Measurements from ENCODE around the gene ZNF524.

The ZNF524 gene

GRCh38 chr19:55605637-55606470 lies 5.8 kb downstream of the ZNF524 start, which contains the start of gene ZNF865:
ZNF865 (plus strand) TSS chr19:55605647; CDS start chr19:55613619, 7,972 bp downstream.
- TF ChIP-seq, protein P1, sequence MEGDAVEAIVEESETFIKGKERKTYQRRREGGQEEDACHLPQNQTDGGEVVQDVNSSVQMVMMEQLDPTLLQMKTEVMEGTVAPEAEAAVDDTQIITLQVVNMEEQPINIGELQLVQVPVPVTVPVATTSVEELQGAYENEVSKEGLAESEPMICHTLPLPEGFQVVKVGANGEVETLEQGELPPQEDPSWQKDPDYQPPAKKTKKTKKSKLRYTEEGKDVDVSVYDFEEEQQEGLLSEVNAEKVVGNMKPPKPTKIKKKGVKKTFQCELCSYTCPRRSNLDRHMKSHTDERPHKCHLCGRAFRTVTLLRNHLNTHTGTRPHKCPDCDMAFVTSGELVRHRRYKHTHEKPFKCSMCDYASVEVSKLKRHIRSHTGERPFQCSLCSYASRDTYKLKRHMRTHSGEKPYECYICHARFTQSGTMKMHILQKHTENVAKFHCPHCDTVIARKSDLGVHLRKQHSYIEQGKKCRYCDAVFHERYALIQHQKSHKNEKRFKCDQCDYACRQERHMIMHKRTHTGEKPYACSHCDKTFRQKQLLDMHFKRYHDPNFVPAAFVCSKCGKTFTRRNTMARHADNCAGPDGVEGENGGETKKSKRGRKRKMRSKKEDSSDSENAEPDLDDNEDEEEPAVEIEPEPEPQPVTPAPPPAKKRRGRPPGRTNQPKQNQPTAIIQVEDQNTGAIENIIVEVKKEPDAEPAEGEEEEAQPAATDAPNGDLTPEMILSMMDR (IDR thresholded peaks at IDR 0.05; ENCODE audit: extremely low read depth, insufficient read depth, missing control alignments), result peak; percentile 84
- in situ Hi-C loops (cut with MboI; ENCODE audit: low pct_unique_long_range_greater_than_20kb, low sequenced_read_pairs, unreplicated experiment), result loop anchor here (25.0 kb wide), 1 partner anchor 1144 kb away; the partner anchor contains the start of genes CDC42EP5 and LENG9
- peak; percentile 83 for DNase-seq (ENCODE audit: low spot score)

- no peak for DNase-seq (ENCODE audit: low spot score)
- in situ Hi-C loops (cut with MboI; ENCODE audit: low pct_unique_long_range_greater_than_20kb, low sequenced_read_pairs, unreplicated experiment), result loop anchor here (25.0 kb wide), 1 partner anchor 1144 kb away; the partner anchor contains the start of genes CDC42EP5 and LENG9
- TF ChIP-seq, protein P1 (IDR thresholded peaks at IDR 0.05; ENCODE audit: extremely low read depth, insufficient read depth, missing control alignments), result peak; percentile 3
These were observed 6.3 kb downstream of the ZNF524 start for GRCh38 chr19:55606471-55606787.

- in situ Hi-C loops (cut with MboI; ENCODE audit: low pct_unique_long_range_greater_than_20kb, low sequenced_read_pairs, unreplicated experiment), result loop anchor here (25.0 kb wide), 1 partner anchor 1145 kb away; the partner anchor contains the start of genes CDC42EP5 and LENG9
- TF ChIP-seq, protein P1 (IDR thresholded peaks at IDR 0.05; ENCODE audit: extremely low read depth, insufficient read depth, missing control alignments), result no peak
These were observed 6.7 kb downstream of the ZNF524 start for GRCh38 chr19:55606817-55607216.

GRCh38 chr19:55609326-55609725 lies 9.2 kb downstream of the ZNF524 start:
- TF ChIP-seq, protein P1 (IDR thresholded peaks at IDR 0.05; ENCODE audit: extremely low read depth, insufficient read depth, missing control alignments), result no peak
- in situ Hi-C loops (cut with MboI; ENCODE audit: low pct_unique_long_range_greater_than_20kb, low sequenced_read_pairs, unreplicated experiment), result loop anchor here (25.0 kb wide), 1 partner anchor 1147 kb away; the partner anchor contains the start of genes CDC42EP5 and LENG9

More at GRCh38 chr19:55606817-55607216, 6.7 kb downstream of the ZNF524 start:
- DNase-seq (ENCODE audit: low spot score), result no peak

DNA sequence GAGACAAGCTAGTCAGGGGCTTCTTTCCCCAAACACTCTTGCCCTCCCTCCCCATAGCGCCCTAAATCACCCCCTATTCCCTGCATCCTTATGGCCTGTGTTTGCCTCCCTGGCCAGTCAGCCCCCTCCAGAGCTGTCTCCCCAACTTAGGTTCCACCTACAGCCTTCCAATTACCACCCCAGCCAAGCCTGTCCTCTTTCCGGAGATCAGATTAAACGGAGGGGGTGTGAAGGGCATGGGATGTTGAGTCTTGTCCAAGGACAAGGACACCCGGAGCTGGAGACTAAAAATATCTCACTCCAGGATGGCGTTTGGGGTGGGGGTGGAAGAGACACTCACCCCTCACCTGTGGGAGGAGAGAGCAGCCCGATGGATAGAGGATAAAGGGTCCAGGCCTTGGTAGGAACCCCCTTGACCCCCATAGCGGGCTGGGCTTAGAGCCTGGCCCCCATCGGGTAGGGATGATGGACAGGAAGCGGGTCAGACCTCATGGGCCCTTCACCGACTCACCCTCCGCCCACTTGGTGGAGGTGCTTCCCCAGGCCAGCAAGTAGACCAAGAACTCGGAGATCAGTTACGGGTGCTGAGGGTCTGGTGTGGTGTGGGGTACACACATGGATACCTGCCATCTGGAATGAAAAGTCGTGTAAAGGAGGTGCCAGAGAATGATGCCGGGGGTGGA lies 11.4 kb downstream of the ZNF524 start:
- in situ Hi-C loops (cut with MboI; ENCODE audit: low pct_unique_long_range_greater_than_20kb, low sequenced_read_pairs, unreplicated experiment), result loop anchor here (25.0 kb wide), 1 partner anchor 1149 kb away; the partner anchor contains the start of genes CDC42EP5 and LENG9
- TF ChIP-seq, protein P1 (IDR thresholded peaks at IDR 0.05; ENCODE audit: extremely low read depth, insufficient read depth, missing control alignments), result no peak
- no peak for DNase-seq (ENCODE audit: low spot score)

More at GRCh38 chr19:55609326-55609725, 9.2 kb downstream of the ZNF524 start:
- no peak for DNase-seq (ENCODE audit: low spot score)

DNA sequence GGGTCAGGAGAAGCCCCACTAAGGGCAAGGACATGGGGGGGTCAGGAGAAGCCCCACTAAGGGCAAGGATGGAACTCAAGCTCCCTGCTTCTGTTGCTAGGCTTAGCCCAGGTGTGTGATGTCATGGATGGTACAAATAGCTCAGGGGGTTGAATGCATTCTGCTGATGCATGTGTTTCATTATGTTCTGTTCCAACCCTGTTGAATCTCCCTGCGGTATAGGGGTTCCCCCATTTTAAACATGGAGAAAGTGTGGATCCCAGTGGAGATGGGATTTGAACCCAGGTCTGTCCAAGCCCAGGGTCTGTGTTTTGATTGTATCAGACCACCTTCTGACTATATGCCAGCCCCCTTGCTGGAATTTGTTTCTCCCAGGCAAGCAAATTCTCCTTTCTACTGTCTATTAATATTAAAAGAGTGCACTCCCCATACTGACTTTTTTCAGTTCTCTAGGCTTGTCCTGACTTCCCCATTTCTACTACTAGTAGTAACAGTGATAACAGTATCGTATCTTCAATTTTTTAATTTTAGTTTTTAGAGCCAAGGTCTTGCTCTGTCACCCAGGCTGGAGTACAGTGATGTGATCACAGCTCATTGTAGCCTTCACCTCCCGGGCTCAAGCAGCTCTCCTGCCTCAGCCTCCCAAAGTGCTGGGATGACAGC lies 12.0 kb downstream of the ZNF524 start:
- in situ Hi-C loops (cut with MboI; ENCODE audit: low pct_unique_long_range_greater_than_20kb, low sequenced_read_pairs, unreplicated experiment), result loop anchor here (25.0 kb wide), 1 partner anchor 1150 kb away; the partner anchor contains the start of genes CDC42EP5 and LENG9
- no peak for DNase-seq (ENCODE audit: low spot score)
- TF ChIP-seq, protein P1 (IDR thresholded peaks at IDR 0.05; ENCODE audit: extremely low read depth, insufficient read depth, missing control alignments), result no peak

Measured in GM13977 (cell line).